NT2/D1 (cell line): Measurements from ENCODE around the gene CNTN6.

Experiments used
- DNase-seq: peaks from one replicate; pipeline ENCODE4 v3.0.0-alpha.2; 2011; ENCODE audit warnings: low read depth, low spot score
- H3K27me3 ChIP-seq: 2 replicates; pipeline ENCODE4 v1.6.0; 2011; ENCODE audit warnings: mild to moderate bottlenecking; ENCODE audit not compliant: insufficient read length, insufficient read depth
- H3K36me3 ChIP-seq: 2 replicates; pipeline ENCODE4 v1.6.1; 2011; ENCODE audit warnings: mild to moderate bottlenecking, low read length, mixed read lengths; ENCODE audit not compliant: insufficient read depth, insufficient read length
- H3K4me1 ChIP-seq: 2 replicates; pipeline ENCODE4 v1.5.1; 2011; ENCODE audit not compliant: insufficient read depth, insufficient read length
- H3K4me3 ChIP-seq: 2 replicates; pipeline ENCODE4 v1.5.1; 2011; ENCODE audit warnings: low read depth; ENCODE audit not compliant: insufficient read length
- H3K9ac ChIP-seq: 2 replicates; pipeline ENCODE4 v1.6.0; 2011; ENCODE audit warnings: low read depth; ENCODE audit not compliant: insufficient read length
- H3K9me3 ChIP-seq: 2 replicates; pipeline ENCODE4 v1.5.1; 2011; ENCODE audit warnings: mild to moderate bottlenecking, low read length; ENCODE audit not compliant: insufficient read depth
- SUZ12 ChIP-seq: IDR thresholded peaks from 2 replicates; pipeline ENCODE4 v1.6.1; 2011; ENCODE audit not compliant: insufficient read length, insufficient read depth; ENCODE audit errors: extremely low read depth
- YY1 ChIP-seq: IDR thresholded peaks from 2 replicates; pipeline ENCODE4 v1.6.1; 2011; ENCODE audit not compliant: insufficient read length, insufficient read depth
- ZNF274 ChIP-seq: IDR thresholded peaks from 2 replicates; pipeline ENCODE4 v1.6.1; 2011; ENCODE audit warnings: mild to moderate bottlenecking, low read depth, low read length

Gene CNTN6

GRCh38 chr3:1421577-1421976 lies 328.8 kb downstream of the CNTN6 start:
- Histone ChIP-seq H3K36me3 (no peaks in the 10 kb centered on the region), H3K9me3 (no peaks in the 10 kb centered on the region), H3K9ac (no peak overlapping the region), H3K27me3 (no peaks in the 10 kb centered on the region), H3K4me1 (no peaks in the 10 kb centered on the region), H3K4me3 (no peak overlapping the region)
- TF ChIP-seq SUZ12: no peak
- no peak for TF ChIP-seq YY1
- no peak for TF ChIP-seq ZNF274
- DNase-seq: no peak

GRCh38 chr3:1423566-1424089 lies 330.8 kb downstream of the CNTN6 start:
- Histone ChIP-seq H3K27me3 (no peaks in the 10 kb centered on the region), H3K4me3 (no peak overlapping the region), H3K4me1 (no peaks in the 10 kb centered on the region), H3K9me3 (no peaks in the 10 kb centered on the region), H3K36me3 (no peaks in the 10 kb centered on the region), H3K9ac (no peak overlapping the region)
- TF ChIP-seq SUZ12 (no peak), ZNF274 (no peak), YY1 (no peak)
- no peak for DNase-seq

GRCh38 chr3:1439395-1439794 lies 346.6 kb downstream of the CNTN6 start:
- no peak for TF ChIP-seq ZNF274
- TF ChIP-seq YY1: no peak
- TF ChIP-seq SUZ12: no peak
- H3K9ac ChIP-seq: no peak overlapping the region
- H3K9me3 ChIP-seq: no peaks in the 10 kb centered on the region; the same call in 1 of the 2 replicates
- no peak overlapping the region for H3K4me3 ChIP-seq
- no peaks in the 10 kb centered on the region for H3K36me3 ChIP-seq
- no peaks in the 10 kb centered on the region for H3K4me1 ChIP-seq
- H3K27me3 ChIP-seq: no peaks in the 10 kb centered on the region
- DNase-seq: peak; percentile 30

GRCh38 chr3:1442271-1442670 lies 349.4 kb downstream of the CNTN6 start:
- Histone ChIP-seq H3K4me1 (no peaks in the 10 kb centered on the region), H3K9me3 (no peaks in the 10 kb centered on the region; the same call in 1 of the 2 replicates), H3K36me3 (no peaks in the 10 kb centered on the region), H3K9ac (no peak overlapping the region), H3K4me3 (no peak overlapping the region), H3K27me3 (no peaks in the 10 kb centered on the region)
- TF ChIP-seq YY1: no peak
- TF ChIP-seq ZNF274: no peak
- no peak for TF ChIP-seq SUZ12
- no peak for DNase-seq

GRCh38 chr3:1444195-1444594 lies 351.4 kb downstream of the CNTN6 start:
- no peaks in the 10 kb centered on the region for H3K27me3 ChIP-seq
- no peak for DNase-seq
- no peak overlapping the region for H3K4me3 ChIP-seq
- no peaks in the 10 kb centered on the region for H3K36me3 ChIP-seq
- H3K9me3 ChIP-seq: no peaks in the 10 kb centered on the region; the same call in 1 of the 2 replicates
- no peaks in the 10 kb centered on the region for H3K4me1 ChIP-seq
- TF ChIP-seq SUZ12 (no peak), ZNF274 (no peak), YY1 (no peak)
- no peak overlapping the region for H3K9ac ChIP-seq

- H3K9ac ChIP-seq: no peak overlapping the region
- TF ChIP-seq SUZ12: no peak
- no peak for TF ChIP-seq ZNF274
- TF ChIP-seq YY1: no peak
These were observed 353.7 kb downstream of the CNTN6 start for GRCh38 chr3:1446531-1446930.

GRCh38 chr3:1447452-1447851 lies 354.6 kb downstream of the CNTN6 start:
- Histone ChIP-seq H3K4me3 (no peak overlapping the region), H3K36me3 (no peaks in the 10 kb centered on the region), H3K9ac (no peak overlapping the region), H3K9me3 (no peaks in the 10 kb centered on the region), H3K4me1 (no peaks in the 10 kb centered on the region), H3K27me3 (no peaks in the 10 kb centered on the region)
- DNase-seq: no peak
- no peak for TF ChIP-seq YY1
- TF ChIP-seq ZNF274: no peak
- TF ChIP-seq SUZ12: no peak

More at GRCh38 chr3:1446531-1446930, 353.7 kb downstream of the CNTN6 start:
- Histone ChIP-seq H3K9me3 (no peaks in the 10 kb centered on the region), H3K27me3 (no peaks in the 10 kb centered on the region), H3K4me3 (no peak overlapping the region), H3K4me1 (no peaks in the 10 kb centered on the region), H3K36me3 (no peaks in the 10 kb centered on the region)
- no peak for DNase-seq

GRCh38 chr3:1448443-1448842 lies 355.6 kb downstream of the CNTN6 start:
- Histone ChIP-seq H3K27me3 (no peaks in the 10 kb centered on the region), H3K4me1 (no peaks in the 10 kb centered on the region), H3K36me3 (no peaks in the 10 kb centered on the region), H3K4me3 (no peak overlapping the region), H3K9me3 (no peaks in the 10 kb centered on the region), H3K9ac (no peak overlapping the region)
- TF ChIP-seq YY1 (no peak), SUZ12 (no peak), ZNF274 (no peak)
- DNase-seq: no peak
